Activated CD4-positive, alpha-beta T cell treated with anti-CD3 and anti-CD28 coated beads, Interleukin-2, amount 10 ng/mL, durations not matched to agents 24 days and 14 days (primary cell): Measurements from ENCODE around the gene INTS6. TPM values are rescaled to one million over a fixed set of nuclear protein-coding genes. Genes with fewer than 3 reads are reported as not detected.
"Not testable (repeated sequence)": the region's sequence is repeated elsewhere in the genome, so short reads cannot be mapped to it uniquely, and the experiment has no call there.

ENCODE experiments used
- DNase-seq: peaks from one replicate; pipeline ENCODE4 v3.0.0; 2022
- H3K27ac Mint-ChIP-seq: one replicate; pipeline ENCODE4 v1.8.0; 2022; ENCODE audit warnings: mild to moderate bottlenecking, mixed read lengths
- H3K27me3 Mint-ChIP-seq: one replicate; pipeline ENCODE4 v1.8.0; 2022; ENCODE audit warnings: mixed read lengths
- H3K36me3 Mint-ChIP-seq: one replicate; pipeline ENCODE4 v1.8.0; 2022; ENCODE audit warnings: low read depth, mild to moderate bottlenecking, mixed read lengths
- H3K4me1 Mint-ChIP-seq: one replicate; pipeline ENCODE4 v1.8.0; 2021; ENCODE audit warnings: mixed read lengths
- H3K4me3 Mint-ChIP-seq: one replicate; pipeline ENCODE4 v1.8.0; 2022; ENCODE audit warnings: mild to moderate bottlenecking, moderate library complexity, mixed read lengths
- H3K9me3 Mint-ChIP-seq: one replicate; pipeline ENCODE4 v1.8.0; 2021; ENCODE audit warnings: mixed read lengths
- intact Hi-C: fragments of 100-400 bp; cut with micrococcal nuclease; formaldehyde crosslinking; loops from one replicate; pipeline ENCODE4 v1.15.1; 2023
- total RNA-seq: library from RNA; stranded (reverse); gene quantifications from 2 replicates; pipeline ENCODE4 v1.2.3, GENCODE V29; 2022

INTS6 gene
- total RNA-seq, 1 donor from 2014 or later, result 68.6 TPM

- no peak for DNase-seq
- no peak overlapping the region for H3K27ac Mint-ChIP-seq
- H3K4me1 Mint-ChIP-seq, result peaks cover 60% of the 10 kb centered on the region
- H3K4me3 Mint-ChIP-seq, result no peak overlapping the region
- no peaks in the 10 kb centered on the region for H3K27me3 Mint-ChIP-seq
- H3K36me3 Mint-ChIP-seq, result peaks cover 71% of the 10 kb centered on the region
- H3K9me3 Mint-ChIP-seq, result peaks cover 9% of the 10 kb centered on the region
- intact Hi-C loops, result no loop called here
Observed at GRCh38 chr13:51417716-51418115, 35.1 kb downstream of the INTS6 start.

GRCh38 chr13:51416107-51416506 lies 36.7 kb downstream of the INTS6 start:
- peaks cover 70% of the 10 kb centered on the region for H3K36me3 Mint-ChIP-seq
- peaks cover 9% of the 10 kb centered on the region for H3K9me3 Mint-ChIP-seq
- H3K27ac Mint-ChIP-seq, result peak overlapping the region; percentile 58

GRCh38 chr13:51415339-51415738 lies 37.5 kb downstream of the INTS6 start:
- H3K9me3 Mint-ChIP-seq, H3K27me3 Mint-ChIP-seq, intact Hi-C loops, H3K4me3 Mint-ChIP-seq, H3K27ac Mint-ChIP-seq, DNase-seq: not testable (repeated sequence)
- Mint-ChIP-seq H3K4me1 (peaks cover 46% of the 10 kb centered on the region), H3K36me3 (peaks cover 66% of the 10 kb centered on the region)

More at GRCh38 chr13:51416107-51416506, 36.7 kb downstream of the INTS6 start:
- Mint-ChIP-seq H3K4me1 (peaks cover 51% of the 10 kb centered on the region), H3K4me3 (peak overlapping the region; percentile 1), H3K27me3 (no peaks in the 10 kb centered on the region)
- no peak for DNase-seq
- intact Hi-C loops, result loop anchor here (1.0 kb wide), 1 partner anchor 35 kb away; no protein-coding TSS in a partner anchor

- intact Hi-C loops, result no loop called here
- H3K36me3 Mint-ChIP-seq, result peaks cover 60% of the 10 kb centered on the region
Observed at GRCh38 chr13:51412431-51412830, 40.4 kb downstream of the INTS6 start.

GRCh38 chr13:51405176-51405575 lies 47.7 kb downstream of the INTS6 start:
- H3K27ac Mint-ChIP-seq, result no peak overlapping the region
- H3K4me1 Mint-ChIP-seq, result peaks cover 25% of the 10 kb centered on the region
- intact Hi-C loops, result no loop called here
- peaks cover 11% of the 10 kb centered on the region for H3K9me3 Mint-ChIP-seq
- peaks cover 51% of the 10 kb centered on the region for H3K36me3 Mint-ChIP-seq
- H3K4me3 Mint-ChIP-seq, result no peak overlapping the region
- DNase-seq, result no peak
- no peaks in the 10 kb centered on the region for H3K27me3 Mint-ChIP-seq

More at GRCh38 chr13:51412431-51412830, 40.4 kb downstream of the INTS6 start:
- H3K4me3 Mint-ChIP-seq, result no peak overlapping the region
- H3K27me3 Mint-ChIP-seq, result no peaks in the 10 kb centered on the region
- no peak overlapping the region for H3K27ac Mint-ChIP-seq
- H3K9me3 Mint-ChIP-seq, result peaks cover 9% of the 10 kb centered on the region
- no peak for DNase-seq
- peaks cover 34% of the 10 kb centered on the region for H3K4me1 Mint-ChIP-seq

- Mint-ChIP-seq H3K27me3 (no peaks in the 10 kb centered on the region), H3K4me1 (peaks cover 17% of the 10 kb centered on the region), H3K9me3 (peaks cover 4% of the 10 kb centered on the region), H3K4me3 (no peak overlapping the region), H3K36me3 (peaks cover 38% of the 10 kb centered on the region), H3K27ac (no peak overlapping the region)
- intact Hi-C loops, result no loop called here
- DNase-seq, result no peak
Observed at GRCh38 chr13:51397262-51397941, 55.4 kb downstream of the INTS6 start.

- H3K9me3 Mint-ChIP-seq, result peaks cover 4% of the 10 kb centered on the region
- H3K27me3 Mint-ChIP-seq, result no peaks in the 10 kb centered on the region
- peaks cover 17% of the 10 kb centered on the region for H3K4me1 Mint-ChIP-seq
- H3K36me3 Mint-ChIP-seq, result peaks cover 37% of the 10 kb centered on the region
- intact Hi-C loops, result no loop called here
- H3K4me3 Mint-ChIP-seq, result no peak overlapping the region
- no peak for DNase-seq
- H3K27ac Mint-ChIP-seq, result no peak overlapping the region
Observed at GRCh38 chr13:51396352-51396751, 56.5 kb downstream of the INTS6 start.

- H3K27me3 Mint-ChIP-seq, result no peaks in the 10 kb centered on the region
- H3K27ac Mint-ChIP-seq, result no peak overlapping the region
- H3K4me3 Mint-ChIP-seq, result no peak overlapping the region
- no peak for DNase-seq
- intact Hi-C loops, result no loop called here
- H3K4me1 Mint-ChIP-seq, result peaks cover 17% of the 10 kb centered on the region
- peaks cover 32% of the 10 kb centered on the region for H3K36me3 Mint-ChIP-seq
- H3K9me3 Mint-ChIP-seq, result peaks cover 4% of the 10 kb centered on the region
Observed at GRCh38 chr13:51394724-51395123, 58.1 kb downstream of the INTS6 start.

- Mint-ChIP-seq H3K9me3 (no peaks in the 10 kb centered on the region), H3K27ac (no peak overlapping the region), H3K4me1 (no peaks in the 10 kb centered on the region), H3K4me3 (no peak overlapping the region), H3K27me3 (no peaks in the 10 kb centered on the region), H3K36me3 (peaks cover 28% of the 10 kb centered on the region)
- no peak for DNase-seq
- intact Hi-C loops, result no loop called here
Observed at GRCh38 chr13:51385114-51385513, 67.7 kb downstream of the INTS6 start.

- intact Hi-C loops, result no loop called here
- H3K36me3 Mint-ChIP-seq, result peaks cover 43% of the 10 kb centered on the region
- no peaks in the 10 kb centered on the region for H3K27me3 Mint-ChIP-seq
- no peak overlapping the region for H3K27ac Mint-ChIP-seq
- DNase-seq, result no peak
- no peaks in the 10 kb centered on the region for H3K4me1 Mint-ChIP-seq
- no peaks in the 10 kb centered on the region for H3K9me3 Mint-ChIP-seq
- no peak overlapping the region for H3K4me3 Mint-ChIP-seq
Observed at GRCh38 chr13:51380269-51380668, 72.6 kb downstream of the INTS6 start.

- intact Hi-C loops, result no loop called here
- no peak for DNase-seq
- Mint-ChIP-seq H3K4me1 (peaks cover 3% of the 10 kb centered on the region), H3K27ac (no peak overlapping the region), H3K9me3 (no peaks in the 10 kb centered on the region), H3K4me3 (no peak overlapping the region), H3K36me3 (peaks cover 28% of the 10 kb centered on the region), H3K27me3 (no peaks in the 10 kb centered on the region)
Observed at GRCh38 chr13:51373451-51373850, 79.4 kb downstream of the INTS6 start.

GRCh38 chr13:51371768-51372399 lies 81.0 kb downstream of the INTS6 start:
- no peak overlapping the region for H3K27ac Mint-ChIP-seq

GRCh38 chr13:51370811-51371210 lies 82.0 kb downstream of the INTS6 start:
- Mint-ChIP-seq H3K27ac (no peak overlapping the region), H3K4me1 (peaks cover 3% of the 10 kb centered on the region), H3K27me3 (no peaks in the 10 kb centered on the region), H3K36me3 (peaks cover 24% of the 10 kb centered on the region), H3K4me3 (no peak overlapping the region), H3K9me3 (no peaks in the 10 kb centered on the region)
- intact Hi-C loops, result no loop called here
- no peak for DNase-seq

More at GRCh38 chr13:51371768-51372399, 81.0 kb downstream of the INTS6 start:
- Mint-ChIP-seq H3K36me3 (peaks cover 25% of the 10 kb centered on the region), H3K27me3 (no peaks in the 10 kb centered on the region), H3K9me3 (no peaks in the 10 kb centered on the region), H3K4me3 (no peak overlapping the region), H3K4me1 (peaks cover 3% of the 10 kb centered on the region)
- intact Hi-C loops, result no loop called here
- DNase-seq, result no peak

- Mint-ChIP-seq H3K27ac (no peak overlapping the region), H3K4me3 (no peak overlapping the region), H3K4me1 (peaks cover 3% of the 10 kb centered on the region), H3K27me3 (no peaks in the 10 kb centered on the region), H3K9me3 (no peaks in the 10 kb centered on the region), H3K36me3 (peaks cover 25% of the 10 kb centered on the region)
- DNase-seq, result no peak
- intact Hi-C loops, result no loop called here
Observed at GRCh38 chr13:51370116-51370515, 82.7 kb downstream of the INTS6 start.
